Right cardiac atrium (tissue), 5 donors: ENCODE measurements around the gene CSHL1. TPM values are rescaled to one million over a fixed set of nuclear protein-coding genes. Genes with fewer than 3 reads are reported as not detected.
"Not testable (repeated sequence)": the region's sequence is repeated elsewhere in the genome, so short reads cannot be mapped to it uniquely, and the experiment has no call there.

Experiments used
- ATAC-seq, 2 donors: fragments of 200-7000 bp; cut with Tn5 transposase; one replicate each; pipeline versions ENCODE4 v1.8.0 to v1.9.1; 2020; ENCODE audit warnings: moderate library complexity in 2 of 2, mild to moderate bottlenecking in 1 of 2
- DNase-seq, 3 donors: peaks; one replicate each; pipeline ENCODE4 v3.0.0-alpha.2; 2020
- H3K27ac ChIP-seq: one replicate; pipeline ENCODE4 v1.5.1; 2013; ENCODE audit warnings: mild to moderate bottlenecking, low read length, control low read depth, moderate library complexity
- H3K27me3 ChIP-seq: one replicate; pipeline ENCODE4 v1.6.1; 2013; ENCODE audit not compliant: control insufficient read depth, insufficient read depth
- H3K4me1 ChIP-seq: one replicate; pipeline ENCODE4 v1.6.1; 2013; ENCODE audit warnings: low read length; ENCODE audit not compliant: control insufficient read depth, insufficient read depth
- H3K4me3 ChIP-seq: one replicate; pipeline ENCODE4 v1.5.1; 2013; ENCODE audit warnings: low read length, control low read depth
- H3K9me3 ChIP-seq: one replicate; pipeline ENCODE4 v1.6.1; 2013; ENCODE audit warnings: low read length; ENCODE audit not compliant: control insufficient read depth
- WGBS: extraction: QIAGEN DNeasy Blood & Tissue Kit; methylation state at CpG from one replicate; pipeline ENCODE4 v1.1.7; 2013; 5-methylcytosine and 5-hydroxymethylcytosine counted together
- intact Hi-C, 4 donors: fragments of 100-400 bp; cut with DNase I; formaldehyde crosslinking; loops; one replicate each; pipeline versions ENCODE4 v1.11.0 to v1.14.0; 2022 to 2023
- polyA plus RNA-seq: library from polyadenylated mRNA; stranded (reverse); fragments of 200-250 nt; gene quantifications from one replicate; pipeline ENCODE4 v1.2.3, GENCODE V29; 2013
- total RNA-seq, 4 donors: library from RNA; stranded (reverse); fragmentation: NEBNext Ultra II Directional; extraction: Animal tissue kit (Norgen Biotek cat#: 25700); gene quantifications; one replicate each; pipeline ENCODE4 v1.2.1, GENCODE V29; 2021
- donor health status: healthy with polysubstance abuse.
- donor health status: DM: no; HTN: yes; CAD: no.
- donor health status: DM: no; HTN: no; CAD: no.
- donor health status: DM: no; HTN: yes; CAD: no; lungs with severe emphysema.
- donor health status: DM: yes; HTN: yes; CAD: no.

The CSHL1 gene
- total and polyA plus RNA-seq, 5 donors, result not detected

DNA sequence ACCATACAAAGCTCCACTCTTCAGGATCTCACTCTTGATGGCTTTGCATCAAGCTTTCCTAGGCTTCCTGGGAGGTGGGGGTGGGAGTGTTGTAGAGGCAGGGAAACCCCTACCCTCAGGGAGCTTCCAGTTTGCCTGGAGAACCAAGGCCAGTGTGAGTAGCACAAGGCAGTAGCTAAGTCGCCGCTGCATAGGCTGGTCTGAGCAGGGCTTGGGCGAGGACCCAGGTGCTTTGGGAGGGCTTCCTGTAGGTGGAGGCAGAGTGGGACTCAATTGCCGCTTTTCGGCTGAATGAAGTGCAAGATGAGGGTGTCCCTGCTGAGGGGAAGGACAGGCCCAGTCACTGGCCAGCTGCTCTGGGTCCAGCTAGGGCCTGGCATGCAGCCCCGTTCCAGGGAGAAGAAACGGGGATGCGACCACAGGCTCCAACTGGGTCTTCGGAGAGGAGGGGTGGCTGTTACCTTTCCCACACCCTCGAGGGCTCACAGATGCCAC is 17.2 kb upstream of the CSHL1 start:
- no peak overlapping the region for H3K27ac ChIP-seq
- no peaks in the 10 kb centered on the region for H3K4me1 ChIP-seq
- no peaks in the 10 kb centered on the region for H3K9me3 ChIP-seq
- H3K27me3 ChIP-seq, result no peaks in the 10 kb centered on the region
- ATAC-seq (no peak), DNase-seq (peak in 1 of 3 donors; percentile 10)
- 84% methylated on average over 10 of the region's 10 CpGs for WGBS
- intact Hi-C loops, result loop anchor here in 1 of 4 donors (10.0 kb wide), 1 partner anchor 97 kb away; the partner anchor contains the start of gene ICAM2
- no peak overlapping the region for H3K4me3 ChIP-seq

DNA sequence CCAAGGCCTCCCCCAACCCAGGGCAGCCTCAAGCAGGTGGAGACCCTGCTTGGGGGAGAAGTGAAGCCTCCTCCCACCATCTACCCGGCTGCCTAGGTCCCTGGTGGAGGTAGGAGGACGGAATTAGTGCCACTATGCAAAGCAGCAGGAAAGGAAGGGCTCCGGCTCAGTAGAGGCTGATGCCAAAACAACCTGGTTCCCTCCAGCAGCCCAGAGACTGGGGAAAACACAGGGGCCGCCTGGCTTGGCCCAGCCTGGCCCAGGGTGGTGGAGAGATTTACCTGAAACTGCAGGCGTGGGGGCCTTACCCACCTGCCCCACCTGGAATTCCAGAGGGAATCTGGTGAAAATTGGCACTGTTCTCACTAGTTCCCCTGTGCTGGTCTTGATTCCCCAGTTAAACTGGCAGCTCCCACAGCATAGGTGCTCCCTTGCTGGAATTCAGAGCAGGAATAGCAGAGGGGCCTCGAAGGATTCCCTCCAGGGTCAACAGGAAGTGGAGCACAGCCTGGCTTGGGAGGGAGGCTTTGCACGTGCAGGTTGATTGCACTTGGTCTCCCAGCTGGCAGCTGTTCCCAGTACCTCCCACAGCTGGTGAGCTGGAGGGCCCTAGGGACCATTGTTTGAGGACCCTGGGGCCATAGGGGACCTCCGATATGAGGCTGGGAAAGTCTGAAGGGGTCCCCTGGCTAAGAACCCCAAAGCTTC is 16.6 kb upstream of the CSHL1 start:
- DNase-seq, result peak in 1 of 3 donors; percentile 23
- 73% methylated on average over 8 of the region's 8 CpGs for WGBS

DNA sequence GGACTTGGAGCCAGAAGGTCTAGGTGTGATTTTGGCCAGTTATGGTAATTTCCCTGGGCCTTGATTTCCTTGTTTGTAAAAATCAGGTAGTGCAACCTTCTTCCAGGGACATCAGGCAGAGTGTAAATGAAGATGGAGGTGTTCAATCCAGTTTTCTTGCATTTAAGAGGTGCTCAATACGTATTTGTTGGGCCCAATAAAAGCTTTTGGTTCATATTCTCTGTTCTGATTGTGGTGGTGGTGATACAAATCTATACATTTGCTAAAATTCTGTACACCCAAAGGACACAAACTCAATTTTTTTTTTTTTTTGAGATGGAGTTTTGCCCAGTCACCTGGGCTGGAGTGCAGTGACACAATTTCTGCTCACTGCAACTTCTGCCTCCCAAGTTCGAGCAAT is 15.1 kb upstream of the CSHL1 start:
- Histone ChIP-seq H3K27me3 (no peaks in the 10 kb centered on the region), H3K4me3 (no peak overlapping the region), H3K27ac (no peak overlapping the region), H3K4me1 (no peaks in the 10 kb centered on the region), H3K9me3 (no peaks in the 10 kb centered on the region)
- WGBS, result 95% methylated on average over 2 of the region's 2 CpGs
- no peak for DNase-seq
- intact Hi-C loops, result loop anchor here in 1 of 4 donors (10.0 kb wide), 1 partner anchor 99 kb away; the partner anchor contains the start of gene ICAM2
- ATAC-seq, result no peak

More for the DNA sequence above, 16.6 kb upstream of the CSHL1 start:
- Histone ChIP-seq H3K27ac (no peak overlapping the region), H3K27me3 (no peaks in the 10 kb centered on the region), H3K9me3 (no peaks in the 10 kb centered on the region), H3K4me1 (no peaks in the 10 kb centered on the region), H3K4me3 (no peak overlapping the region)
- ATAC-seq, result no peak
- intact Hi-C loops, result loop anchor here in 1 of 4 donors (10.0 kb wide), 1 partner anchor 97 kb away; the partner anchor contains the start of gene ICAM2

DNA sequence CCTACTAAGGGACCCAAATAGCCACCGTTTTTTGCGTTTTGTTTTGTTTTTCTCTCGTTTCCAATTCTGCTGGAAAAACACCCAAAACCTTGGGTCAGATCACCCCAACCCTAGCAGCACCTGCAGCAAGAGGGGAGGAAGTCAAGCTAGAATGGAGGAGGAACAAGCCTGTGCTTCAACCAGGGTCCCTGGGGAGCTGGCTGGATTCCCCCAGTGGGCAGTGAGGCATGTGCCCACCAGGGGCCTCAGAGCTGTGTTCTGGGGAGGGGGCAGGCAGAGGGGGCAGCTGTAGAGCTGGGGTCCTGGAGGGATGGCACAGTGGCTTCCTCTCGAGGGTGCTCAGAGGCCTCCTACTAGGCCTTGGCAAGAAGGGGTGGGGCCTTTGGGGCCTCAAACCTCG is 14.6 kb upstream of the CSHL1 start:
- Histone ChIP-seq H3K4me3 (no peak overlapping the region), H3K27ac (no peak overlapping the region), H3K4me1 (no peaks in the 10 kb centered on the region), H3K27me3 (no peaks in the 10 kb centered on the region), H3K9me3 (no peaks in the 10 kb centered on the region)
- 79% methylated on average over 5 of the region's 5 CpGs for WGBS
- intact Hi-C loops, result loop anchor here in 1 of 4 donors (10.0 kb wide), 1 partner anchor 99 kb away; the partner anchor contains the start of gene ICAM2
- ATAC-seq (no peak), DNase-seq (peak in 1 of 3 donors; percentile 19)

DNA sequence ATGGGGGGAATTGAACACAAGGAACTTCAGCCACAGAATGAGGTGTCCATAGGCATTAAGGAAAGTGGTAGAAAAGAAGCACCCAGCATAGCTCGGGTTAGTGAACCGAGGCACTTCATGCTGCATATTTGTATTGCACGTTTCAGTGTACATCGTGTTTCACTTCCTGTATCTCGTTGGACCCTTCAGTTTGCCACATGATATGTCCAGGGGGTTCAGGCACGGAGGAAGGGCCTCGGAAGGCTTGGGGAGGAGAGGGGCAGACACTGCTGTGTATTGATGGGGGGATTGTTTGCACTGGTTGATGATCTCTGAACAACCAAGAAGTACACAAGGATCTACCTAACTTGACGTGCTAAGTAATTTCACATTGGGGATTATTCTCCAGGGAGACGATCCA is 11.3 kb upstream of the CSHL1 start:
- not testable (repeated sequence) for H3K27me3 ChIP-seq, H3K4me1 ChIP-seq, H3K9me3 ChIP-seq, H3K27ac ChIP-seq, ATAC-seq, H3K4me3 ChIP-seq
- peak in 1 of 3 donors; percentile 11 for DNase-seq
- 75% methylated on average over 9 of the region's 9 CpGs for WGBS
- intact Hi-C loops, result loop anchor here in 1 of 4 donors (10.0 kb wide), 1 partner anchor 102 kb away; the partner anchor contains the start of gene ICAM2

DNA sequence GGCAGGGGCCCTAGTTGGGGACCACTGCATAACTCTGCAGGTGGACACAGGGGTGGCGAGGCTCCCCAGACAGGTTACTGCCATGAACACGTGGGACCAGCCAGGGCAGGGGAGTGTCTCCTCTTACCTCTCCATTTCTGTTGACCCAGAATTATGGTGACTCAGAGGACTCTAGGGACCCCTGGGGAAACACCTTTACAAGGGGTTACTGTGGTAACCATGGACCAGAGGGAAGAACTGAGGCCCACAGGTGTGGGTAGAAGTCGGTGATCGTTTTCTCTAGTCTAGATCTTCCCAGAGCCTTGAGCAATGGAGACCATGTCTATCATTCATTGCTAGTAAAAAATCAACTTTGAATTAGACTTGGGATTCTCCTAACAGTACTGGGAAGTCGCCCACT is 9.7 kb upstream of the CSHL1 start:
- not testable (repeated sequence) for H3K4me1 ChIP-seq, H3K27ac ChIP-seq, H3K27me3 ChIP-seq, ATAC-seq, H3K4me3 ChIP-seq, H3K9me3 ChIP-seq
- 90% methylated on average over 5 of the region's 5 CpGs for WGBS
- DNase-seq, result peak in 1 of 3 donors; percentile 18
- intact Hi-C loops, result loop anchor here in 1 of 4 donors (10.0 kb wide), 1 partner anchor 104 kb away; the partner anchor contains the start of gene ICAM2

DNA sequence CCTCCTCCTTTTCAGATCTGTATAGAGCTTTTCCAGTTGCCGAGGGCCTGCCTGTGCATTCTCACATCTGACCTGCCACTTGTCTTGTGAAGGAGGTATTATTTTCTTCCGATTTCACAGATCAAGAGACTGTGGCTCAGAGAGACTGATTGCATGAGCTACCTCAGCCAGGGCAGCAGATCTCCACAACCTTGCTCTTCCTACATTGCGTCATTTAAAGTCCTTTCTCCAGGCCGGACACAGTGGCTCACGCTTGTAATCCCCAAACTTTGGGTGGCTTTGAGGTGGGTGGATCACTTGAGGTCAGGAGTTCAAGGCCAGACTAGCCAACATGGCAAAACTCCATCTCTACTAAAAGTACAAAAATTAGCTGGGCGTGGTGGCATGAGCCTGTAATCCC is 9.0 kb upstream of the CSHL1 start:
- not testable (repeated sequence) for H3K4me3 ChIP-seq, H3K27ac ChIP-seq, DNase-seq, ATAC-seq, H3K9me3 ChIP-seq, H3K27me3 ChIP-seq, H3K4me1 ChIP-seq
- 85% methylated on average over 6 of the region's 6 CpGs for WGBS
- intact Hi-C loops, result loop anchor here in 1 of 4 donors (10.0 kb wide), 1 partner anchor 105 kb away; the partner anchor contains the start of gene ICAM2

DNA sequence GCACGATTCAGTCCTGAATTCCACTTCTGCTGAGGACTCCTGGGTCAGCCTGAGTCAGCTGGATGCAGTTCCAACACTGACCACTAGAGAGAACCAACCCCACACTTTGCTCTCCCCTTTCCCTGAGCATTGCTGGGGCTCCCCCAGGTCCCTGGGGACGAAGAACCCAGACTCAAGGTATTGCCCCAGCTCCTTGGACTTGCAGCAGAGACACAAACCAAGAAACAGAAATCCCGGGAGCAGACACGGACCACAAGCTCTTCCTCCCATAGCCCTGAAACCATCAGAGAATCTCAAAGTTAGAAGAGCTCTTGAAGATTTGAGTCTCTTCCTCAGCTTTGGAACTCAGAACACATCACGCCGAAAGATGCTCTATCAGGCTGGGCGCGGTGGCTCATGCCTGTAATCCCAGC is 8.3 kb upstream of the CSHL1 start:
- H3K9me3 ChIP-seq, result no peaks in the 10 kb centered on the region
- WGBS, result 36% methylated on average over 8 of the region's 8 CpGs
- intact Hi-C loops, result loop anchor here (2.0 to 10.0 kb wide), 7 partner anchors 71 to 365 kb away; partner anchors contain the start of genes ERN1 (in 3 of the 4), ICAM2 (in 2 of the 4) and PRR29 (in 1 of the 4)
- H3K27ac ChIP-seq, result no peak overlapping the region
- H3K4me1 ChIP-seq, result no peaks in the 10 kb centered on the region
- DNase-seq (peak; percentile 51 to 63 (median 56)), ATAC-seq (peak; percentile 80 to 88)
- H3K27me3 ChIP-seq, result no peaks in the 10 kb centered on the region
- no peak overlapping the region for H3K4me3 ChIP-seq

DNA sequence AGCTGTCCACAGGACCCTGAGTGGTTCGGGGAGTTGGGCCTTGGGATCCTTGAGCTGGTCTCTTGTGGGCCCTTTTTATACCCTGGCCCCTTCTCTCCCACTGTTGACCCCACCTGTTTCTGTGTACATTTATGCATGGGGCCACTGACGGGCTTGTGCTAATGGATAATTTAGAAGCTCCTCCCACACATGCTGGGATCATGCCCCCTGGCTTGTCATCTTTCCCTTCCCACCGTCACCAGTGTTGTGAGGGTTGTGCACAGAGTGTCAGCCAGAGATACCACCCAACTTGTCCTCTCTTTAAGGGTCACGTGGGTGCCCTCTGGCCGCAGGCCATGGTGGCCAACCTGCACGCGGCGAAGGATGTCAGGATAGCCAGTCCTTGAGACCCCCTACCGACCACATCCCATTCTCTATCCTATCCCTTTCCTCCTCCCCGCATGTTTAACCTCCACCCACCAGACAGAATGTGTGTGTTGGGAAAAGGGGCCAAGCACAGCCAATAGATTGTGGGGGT is 7.8 kb upstream of the CSHL1 start, which contains the start of gene GH1:
TSS of gene GH1 (minus strand) at position 51 of the 517 bp plus-strand sequence. CDS start 63 bp downstream, outside the sequence.
- not testable (repeated sequence) for H3K27ac ChIP-seq, ATAC-seq, DNase-seq, H3K4me1 ChIP-seq, H3K27me3 ChIP-seq, H3K9me3 ChIP-seq, H3K4me3 ChIP-seq
- intact Hi-C loops, result loop anchor here (2.0 to 10.0 kb wide), 7 partner anchors 72 to 366 kb away; partner anchors contain the start of genes ERN1 (in 3 of the 4), ICAM2 (in 2 of the 4) and PRR29 (in 1 of the 4)
- WGBS, result 49% methylated on average over 10 of the region's 10 CpGs

DNA sequence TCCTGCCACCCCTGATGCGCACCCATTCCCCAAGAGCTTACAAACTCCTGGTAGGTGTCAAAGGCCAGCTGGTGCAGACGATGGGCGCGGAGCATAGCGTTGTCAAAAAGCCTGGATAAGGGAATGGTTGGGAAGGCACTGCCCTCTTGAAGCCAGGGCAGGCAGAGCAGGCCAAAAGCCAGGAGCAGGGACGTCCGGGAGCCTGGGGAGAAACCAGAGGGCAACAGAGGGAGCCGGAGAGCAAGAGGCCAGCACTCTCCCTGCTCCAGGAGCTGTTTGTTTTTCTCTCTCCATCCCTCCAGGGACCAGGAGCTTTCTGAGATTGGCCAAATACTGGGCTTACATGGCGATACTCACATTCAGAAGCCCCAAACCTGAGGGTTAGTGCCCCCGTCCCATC is 7.2 kb upstream of the CSHL1 start:
- ATAC-seq (no peak), DNase-seq (no peak)
- H3K4me1 ChIP-seq, result no peaks in the 10 kb centered on the region
- H3K4me3 ChIP-seq, result no peak overlapping the region
- 47% methylated on average over 10 of the region's 10 CpGs for WGBS
- H3K9me3 ChIP-seq, result no peaks in the 10 kb centered on the region
- no peak overlapping the region for H3K27ac ChIP-seq
- intact Hi-C loops, result loop anchor here (2.0 to 10.0 kb wide), 7 partner anchors 72 to 366 kb away; partner anchors contain the start of genes ERN1 (in 3 of the 4), ICAM2 (in 2 of the 4) and PRR29 (in 1 of the 4)
- H3K27me3 ChIP-seq, result no peaks in the 10 kb centered on the region
